NT2/D1 (cell line): Measurements from ENCODE around the gene MRPL16.

Experiments
- SUZ12 ChIP-seq: IDR thresholded peaks from 2 replicates; pipeline ENCODE4 v1.6.1; 2011; ENCODE audit not compliant: insufficient read length, insufficient read depth; ENCODE audit errors: extremely low read depth
- YY1 ChIP-seq: IDR thresholded peaks from 2 replicates; pipeline ENCODE4 v1.6.1; 2011; ENCODE audit not compliant: insufficient read length, insufficient read depth
- ZNF274 ChIP-seq: IDR thresholded peaks from 2 replicates; pipeline ENCODE4 v1.6.1; 2011; ENCODE audit warnings: mild to moderate bottlenecking, low read depth, low read length

DNA sequence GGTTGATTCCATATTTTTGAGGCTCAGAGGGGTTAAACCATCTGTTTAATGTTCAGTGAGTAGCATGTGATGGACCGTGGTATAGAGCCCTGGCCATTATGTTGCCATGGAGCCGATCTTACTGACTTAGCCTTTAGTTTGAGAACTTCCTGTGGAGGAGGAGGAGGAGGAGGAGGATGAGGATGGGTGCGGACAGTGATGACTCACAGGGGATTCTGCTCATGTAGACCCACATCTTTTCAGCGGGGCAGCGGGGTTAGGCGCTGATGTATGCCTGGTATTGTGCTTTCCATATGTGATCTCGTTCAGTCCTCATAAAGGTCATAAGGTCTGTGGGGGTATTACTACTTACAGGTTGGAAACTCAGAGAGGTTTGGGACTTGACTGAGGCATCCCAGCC lies 41.5 kb downstream of the MRPL16 start:
- TF ChIP-seq YY1 (no peak), ZNF274 (no peak), SUZ12 (no peak)
